ENCODE data around the gene MYH11. TPM values are rescaled to one million over a fixed set of nuclear protein-coding genes. Genes with fewer than 3 reads are reported as not detected.

Gene MYH11
- total RNA-seq, 2 donors from 2014 or later = 968 to 2,091 TPM

- peaks cover 14% of the 10 kb centered on the region for H3K4me1 ChIP-seq (replicated peaks)
- peak overlapping the region in 1 of 2 donors; percentile 8 for H3K27ac ChIP-seq
- 77% methylated on average over 8 of the region's 8 CpGs for WGBS
These were observed 48.8 kb downstream of the MYH11 start for GRCh38 chr16:15808071-15808470.

GRCh38 chr16:15807603-15808009 lies 49.2 kb downstream of the MYH11 start:
- intact Hi-C loops (cut with DNase I) = no loop called here
- H3K4me3 ChIP-seq = no peak overlapping the region
- 54% methylated on average over 11 of the region's 11 CpGs for WGBS
- no peak overlapping the region for H3K27ac ChIP-seq
- H3K9me3 ChIP-seq = no peaks in the 10 kb centered on the region
- H3K36me3 ChIP-seq = no peaks in the 10 kb centered on the region
- TF ChIP-seq CTCF (IDR thresholded peaks at IDR 0.05) (no peak), POLR2A (IDR thresholded peaks at IDR 0.05) (no peak), POLR2AphosphoS5 (IDR thresholded peaks at IDR 0.05) (no peak)
- H3K4me1 ChIP-seq (replicated peaks) = peaks cover 14% of the 10 kb centered on the region
- no peaks in the 10 kb centered on the region for H3K27me3 ChIP-seq (replicated peaks; ENCODE audit: insufficient read depth)
- no peak for DNase-seq (ENCODE audit: low spot score)

More at GRCh38 chr16:15808071-15808470, 48.8 kb downstream of the MYH11 start:
- H3K27me3 ChIP-seq (replicated peaks; ENCODE audit: insufficient read depth) = no peaks in the 10 kb centered on the region
- no peaks in the 10 kb centered on the region for H3K36me3 ChIP-seq
- TF ChIP-seq POLR2A (IDR thresholded peaks at IDR 0.05) (no peak), POLR2AphosphoS5 (IDR thresholded peaks at IDR 0.05) (no peak), CTCF (IDR thresholded peaks at IDR 0.05) (no peak)
- DNase-seq (ENCODE audit: low spot score) = no peak
- H3K9me3 ChIP-seq = no peaks in the 10 kb centered on the region
- intact Hi-C loops (cut with DNase I) = no loop called here
- H3K4me3 ChIP-seq = no peak overlapping the region

GRCh38 chr16:15803618-15804017 lies 53.2 kb downstream of the MYH11 start:
- no peaks in the 10 kb centered on the region for H3K36me3 ChIP-seq
- H3K4me1 ChIP-seq (replicated peaks) = peaks cover 2% of the 10 kb centered on the region
- intact Hi-C loops (cut with DNase I) = no loop called here
- H3K27me3 ChIP-seq (replicated peaks; ENCODE audit: insufficient read depth) = no peaks in the 10 kb centered on the region
- H3K4me3 ChIP-seq = no peak overlapping the region
- 42% methylated on average over 9 of the region's 9 CpGs for WGBS
- H3K9me3 ChIP-seq = no peaks in the 10 kb centered on the region
- H3K27ac ChIP-seq = peak overlapping the region; percentile 6 to 22
- TF ChIP-seq CTCF (IDR thresholded peaks at IDR 0.05) (no peak), POLR2A (IDR thresholded peaks at IDR 0.05) (no peak), POLR2AphosphoS5 (IDR thresholded peaks at IDR 0.05) (no peak)
- DNase-seq (ENCODE audit: low spot score) = no peak

- Histone ChIP-seq H3K36me3 (no peaks in the 10 kb centered on the region), H3K4me3 (no peak overlapping the region), H3K27ac (no peak overlapping the region), H3K4me1 (replicated peaks) (no peaks in the 10 kb centered on the region), H3K27me3 (replicated peaks; ENCODE audit: insufficient read depth) (no peaks in the 10 kb centered on the region), H3K9me3 (no peaks in the 10 kb centered on the region)
- intact Hi-C loops (cut with DNase I) = no loop called here
- DNase-seq (ENCODE audit: low spot score) = no peak
- 79% methylated on average over 4 of the region's 4 CpGs for WGBS
- TF ChIP-seq POLR2AphosphoS5 (IDR thresholded peaks at IDR 0.05) (no peak), POLR2A (IDR thresholded peaks at IDR 0.05) (no peak), CTCF (IDR thresholded peaks at IDR 0.05) (no peak)
These were observed 56.9 kb downstream of the MYH11 start for GRCh38 chr16:15799851-15800495.

- no peak for DNase-seq (ENCODE audit: low spot score)
- H3K27me3 ChIP-seq (replicated peaks; ENCODE audit: insufficient read depth) = no peaks in the 10 kb centered on the region
- H3K4me1 ChIP-seq (replicated peaks) = no peaks in the 10 kb centered on the region
- no peaks in the 10 kb centered on the region for H3K9me3 ChIP-seq
- H3K4me3 ChIP-seq = no peak overlapping the region
- H3K27ac ChIP-seq = no peak overlapping the region
- TF ChIP-seq POLR2A (IDR thresholded peaks at IDR 0.05) (no peak), POLR2AphosphoS5 (IDR thresholded peaks at IDR 0.05) (no peak), CTCF (IDR thresholded peaks at IDR 0.05) (no peak)
- 64% methylated on average over 5 of the region's 5 CpGs for WGBS
- intact Hi-C loops (cut with DNase I) = no loop called here
- no peaks in the 10 kb centered on the region for H3K36me3 ChIP-seq
These were observed 58.2 kb downstream of the MYH11 start for GRCh38 chr16:15798671-15799070.

All from prostate gland (tissue), 2 donors.